HEK293 (cell line): Measurements from ENCODE around the gene VPREB1.

Source experiments
- CTCF ChIA-PET: fragments of 350-600 bp; formaldehyde crosslinking; extraction: SDS; loops from one replicate; lab custom pipeline; 2021; ENCODE audit warnings: antibody characterized with exemption; lab: Yijun Ruan, JAX
- POLR2A ChIA-PET: fragments of 300-600 bp; formaldehyde crosslinking; extraction: SDS; loops from one replicate; lab custom pipeline; 2020; ENCODE audit warnings: antibody characterized with exemption, inconsistent platforms; lab: Yijun Ruan, JAX
- H3K27ac ChIP-seq: fragments of 200-500 bp; sonication (Bioruptor generic); 2 replicates; pipeline ENCODE4 v1.5.1; 2014; ENCODE audit warnings: low read depth, low read length, control low read depth, inconsistent platforms; ENCODE audit errors: extremely low read depth
- H3K36me3 ChIP-seq, 2 experiments: fragments of 200-500 bp in 1 of 2; sonication (Bioruptor generic) in 1 of 2; 1 replicate in 1 of 2; 2 replicates in 1 of 2; pipeline ENCODE4 v1.5.1; 2014 to 2017; ENCODE audit warnings: inconsistent platforms in 2 of 2, low read length in 2 of 2; ENCODE audit not compliant: control insufficient read depth in 2 of 2, insufficient read depth in 1 of 2
- H3K4me1 ChIP-seq: fragments of 200-500 bp; sonication (Bioruptor generic); 2 replicates; pipeline ENCODE4 v1.5.1; 2014; ENCODE audit warnings: mild to moderate bottlenecking, low read length, inconsistent platforms; ENCODE audit not compliant: control insufficient read depth, insufficient read depth
- H3K4me3 ChIP-seq: 2 replicates; pipeline ENCODE4 v1.5.1; 2011; ENCODE audit warnings: low read depth, mild to moderate bottlenecking, control low read depth, low read length, moderate library complexity
- H3K9me3 ChIP-seq: fragments of 200-500 bp; sonication (Bioruptor generic); 2 replicates; pipeline ENCODE4 v1.5.1; 2014; ENCODE audit warnings: low read depth, low read length, inconsistent platforms; ENCODE audit not compliant: control insufficient read depth, insufficient read depth
- FEZF1 ChIP-seq: fragments of 450-650 bp; formaldehyde crosslinking; IDR thresholded peaks from 2 replicates; pipeline ENCODE4 v1.5.1; 2016; ENCODE audit warnings: missing biosample characterization, missing genetic modification characterization
- GLI2 ChIP-seq: fragments of 450-650 bp; formaldehyde crosslinking; IDR thresholded peaks from 2 replicates; pipeline ENCODE4; 2017; ENCODE audit warnings: missing biosample characterization, missing genetic modification characterization, low read depth, borderline replicate concordance
- HOXD13 ChIP-seq: sonication (generic); formaldehyde crosslinking; IDR thresholded peaks from 2 replicates; pipeline ENCODE4 v1.8.0; 2022; ENCODE audit warnings: missing genetic modification reagents, borderline replicate concordance
- KLF16 ChIP-seq: fragments of 450-650 bp; formaldehyde crosslinking; IDR thresholded peaks from 2 replicates; pipeline ENCODE4 v1.5.1; 2017; ENCODE audit warnings: missing biosample characterization, missing genetic modification characterization
- OVOL3 ChIP-seq: fragments of 450-650 bp; formaldehyde crosslinking; IDR thresholded peaks from 2 replicates; pipeline ENCODE4 v1.5.1; 2016; ENCODE audit warnings: missing biosample characterization, missing genetic modification characterization
- SCRT2 ChIP-seq: fragments of 450-650 bp; formaldehyde crosslinking; IDR thresholded peaks from 2 replicates; pipeline ENCODE4 v1.5.1; 2016; ENCODE audit warnings: missing biosample characterization, missing genetic modification characterization
- ZBTB17 ChIP-seq: fragments of 450-650 bp; formaldehyde crosslinking; IDR thresholded peaks from 2 replicates; pipeline ENCODE4 v1.5.1; 2016; ENCODE audit warnings: missing biosample characterization, missing genetic modification characterization
- ZEB2 ChIP-seq: fragments of 450-650 bp; formaldehyde crosslinking; IDR thresholded peaks from 2 replicates; pipeline ENCODE4 v1.5.1; 2016; ENCODE audit warnings: missing biosample characterization, missing genetic modification characterization
- ZNF10 ChIP-seq: fragments of 450-650 bp; formaldehyde crosslinking; IDR thresholded peaks from 2 replicates; pipeline ENCODE4 v1.5.1; 2017; ENCODE audit warnings: missing biosample characterization, missing genetic modification characterization
- ZNF2 ChIP-seq: fragments of 450-650 bp; formaldehyde crosslinking; IDR thresholded peaks from 2 replicates; pipeline ENCODE4 v1.5.1; 2016; ENCODE audit warnings: missing biosample characterization, missing genetic modification characterization
- ZNF341 ChIP-seq: fragments of 450-650 bp; formaldehyde crosslinking; IDR thresholded peaks from 2 replicates; pipeline ENCODE4; 2016; ENCODE audit warnings: low read depth, missing biosample characterization, missing genetic modification characterization
- ZNF354C ChIP-seq: fragments of 450-650 bp; formaldehyde crosslinking; IDR thresholded peaks from 2 replicates; pipeline ENCODE4 v1.5.1; 2016; ENCODE audit warnings: missing biosample characterization, missing genetic modification characterization, low read depth, borderline replicate concordance
- ZNF391 ChIP-seq: fragments of 450-650 bp; formaldehyde crosslinking; IDR thresholded peaks from 2 replicates; pipeline ENCODE4 v1.5.1; 2016; ENCODE audit warnings: low read depth, missing biosample characterization, missing genetic modification characterization, borderline replicate concordance
- ZNF548 ChIP-seq: fragments of 450-650 bp; formaldehyde crosslinking; IDR thresholded peaks from 2 replicates; pipeline ENCODE4 v1.5.1; 2016; ENCODE audit warnings: missing biosample characterization, missing genetic modification characterization
- ZNF654 ChIP-seq: fragments of 450-650 bp; formaldehyde crosslinking; IDR thresholded peaks from 2 replicates; pipeline ENCODE4 v1.5.1; 2016; ENCODE audit warnings: low read depth, missing biosample characterization, missing genetic modification characterization
- ZNF768 ChIP-seq: fragments of 450-650 bp; formaldehyde crosslinking; IDR thresholded peaks from 2 replicates; pipeline ENCODE4 v1.5.1; 2018; ENCODE audit warnings: missing biosample characterization, mild to moderate bottlenecking, missing genetic modification characterization
- TF ChIP-seq, protein P1 (sequence below): fragments of 450-650 bp; formaldehyde crosslinking; IDR thresholded peaks from 2 replicates; pipeline ENCODE4 v1.5.1; 2016; ENCODE audit warnings: missing biosample characterization, missing genetic modification characterization
- TF ChIP-seq, protein P2 (sequence below): fragments of 450-650 bp; formaldehyde crosslinking; IDR thresholded peaks from 2 replicates; pipeline ENCODE4 v1.5.1; 2016; ENCODE audit warnings: missing biosample characterization, missing genetic modification characterization, borderline replicate concordance
- TF ChIP-seq, protein P3 (sequence below): fragments of 450-650 bp; formaldehyde crosslinking; IDR thresholded peaks from 2 replicates; pipeline ENCODE4 v1.5.1; 2016; ENCODE audit warnings: missing biosample characterization, missing genetic modification characterization

Gene VPREB1

DNA sequence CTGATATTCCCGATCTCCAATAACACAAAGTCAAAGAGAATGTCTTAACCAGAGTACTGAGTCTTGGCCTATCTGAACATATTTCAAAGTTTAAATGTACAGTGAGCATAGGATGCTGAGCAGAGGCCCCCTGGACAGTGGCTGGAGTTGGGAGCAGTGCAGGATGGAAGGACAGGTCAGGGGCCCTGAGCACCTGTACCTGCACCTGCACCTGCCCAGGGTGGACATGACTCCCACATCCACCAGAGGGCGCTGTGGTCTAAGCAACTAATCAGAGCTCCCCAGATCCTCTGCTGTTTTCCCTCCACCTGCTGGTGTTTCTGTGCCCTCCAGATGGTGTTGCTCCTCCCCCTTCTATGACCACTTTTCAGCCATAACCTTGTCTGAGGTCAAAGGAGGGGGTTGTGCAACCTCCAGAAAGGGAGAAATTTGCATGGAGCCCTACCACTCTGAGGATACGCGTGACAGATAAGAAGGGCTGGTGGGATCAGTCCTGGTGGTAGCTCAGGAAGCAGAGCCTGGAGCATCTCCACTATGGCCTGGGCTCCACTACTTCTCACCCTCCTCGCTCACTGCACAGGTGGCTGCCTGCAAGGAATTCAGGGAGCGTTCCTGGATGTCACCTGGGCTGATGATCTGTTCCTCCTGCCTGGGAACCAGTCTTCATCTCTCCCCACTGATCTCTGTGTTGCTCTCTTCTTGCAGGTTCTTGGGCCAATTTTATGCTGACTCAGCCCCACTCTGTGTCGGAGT, 49.1 kb upstream of the VPREB1 start:
- H3K36me3 ChIP-seq = no peaks in the 10 kb centered on the region
- H3K4me3 ChIP-seq = no peak overlapping the region
- no peaks in the 10 kb centered on the region for H3K9me3 ChIP-seq
- H3K27ac ChIP-seq = no peak overlapping the region
- POLR2A ChIA-PET = interaction anchor here (1.0 kb wide), 1 partner anchor 103 kb away, joined by 3 read pairs; no protein-coding TSS in a partner anchor
- peak; percentile 86 for TF ChIP-seq ZNF2 (tag by site-specific recombination)
- TF ChIP-seq ZNF391 (tag by site-specific recombination) = no peak
- TF ChIP-seq ZNF654 (tag by site-specific recombination) = peak; percentile 81
- peak; percentile 34; the same call in 1 of the 2 replicates for TF ChIP-seq SCRT2 (tag by site-specific recombination)
- TF ChIP-seq, protein P1, sequence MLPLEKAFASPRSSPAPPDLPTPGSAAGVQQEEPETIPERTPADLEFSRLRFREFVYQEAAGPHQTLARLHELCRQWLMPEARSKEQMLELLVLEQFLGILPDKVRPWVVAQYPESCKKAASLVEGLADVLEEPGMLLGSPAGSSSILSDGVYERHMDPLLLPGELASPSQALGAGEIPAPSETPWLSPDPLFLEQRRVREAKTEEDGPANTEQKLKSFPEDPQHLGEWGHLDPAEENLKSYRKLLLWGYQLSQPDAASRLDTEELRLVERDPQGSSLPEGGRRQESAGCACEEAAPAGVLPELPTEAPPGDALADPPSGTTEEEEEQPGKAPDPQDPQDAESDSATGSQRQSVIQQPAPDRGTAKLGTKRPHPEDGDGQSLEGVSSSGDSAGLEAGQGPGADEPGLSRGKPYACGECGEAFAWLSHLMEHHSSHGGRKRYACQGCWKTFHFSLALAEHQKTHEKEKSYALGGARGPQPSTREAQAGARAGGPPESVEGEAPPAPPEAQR (tag by site-specific recombination) = no peak
- TF ChIP-seq ZNF10 (tag by site-specific recombination) = peak; percentile 87
- TF ChIP-seq, protein P2, sequence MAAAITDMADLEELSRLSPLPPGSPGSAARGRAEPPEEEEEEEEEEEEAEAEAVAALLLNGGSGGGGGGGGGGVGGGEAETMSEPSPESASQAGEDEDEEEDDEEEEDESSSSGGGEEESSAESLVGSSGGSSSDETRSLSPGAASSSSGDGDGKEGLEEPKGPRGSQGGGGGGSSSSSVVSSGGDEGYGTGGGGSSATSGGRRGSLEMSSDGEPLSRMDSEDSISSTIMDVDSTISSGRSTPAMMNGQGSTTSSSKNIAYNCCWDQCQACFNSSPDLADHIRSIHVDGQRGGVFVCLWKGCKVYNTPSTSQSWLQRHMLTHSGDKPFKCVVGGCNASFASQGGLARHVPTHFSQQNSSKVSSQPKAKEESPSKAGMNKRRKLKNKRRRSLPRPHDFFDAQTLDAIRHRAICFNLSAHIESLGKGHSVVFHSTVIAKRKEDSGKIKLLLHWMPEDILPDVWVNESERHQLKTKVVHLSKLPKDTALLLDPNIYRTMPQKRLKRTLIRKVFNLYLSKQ (tag by site-specific recombination) = no peak
- TF ChIP-seq ZBTB17 (tag by site-specific recombination) = peak; percentile 27; the same call in 1 of the 2 replicates
- TF ChIP-seq, protein P3, sequence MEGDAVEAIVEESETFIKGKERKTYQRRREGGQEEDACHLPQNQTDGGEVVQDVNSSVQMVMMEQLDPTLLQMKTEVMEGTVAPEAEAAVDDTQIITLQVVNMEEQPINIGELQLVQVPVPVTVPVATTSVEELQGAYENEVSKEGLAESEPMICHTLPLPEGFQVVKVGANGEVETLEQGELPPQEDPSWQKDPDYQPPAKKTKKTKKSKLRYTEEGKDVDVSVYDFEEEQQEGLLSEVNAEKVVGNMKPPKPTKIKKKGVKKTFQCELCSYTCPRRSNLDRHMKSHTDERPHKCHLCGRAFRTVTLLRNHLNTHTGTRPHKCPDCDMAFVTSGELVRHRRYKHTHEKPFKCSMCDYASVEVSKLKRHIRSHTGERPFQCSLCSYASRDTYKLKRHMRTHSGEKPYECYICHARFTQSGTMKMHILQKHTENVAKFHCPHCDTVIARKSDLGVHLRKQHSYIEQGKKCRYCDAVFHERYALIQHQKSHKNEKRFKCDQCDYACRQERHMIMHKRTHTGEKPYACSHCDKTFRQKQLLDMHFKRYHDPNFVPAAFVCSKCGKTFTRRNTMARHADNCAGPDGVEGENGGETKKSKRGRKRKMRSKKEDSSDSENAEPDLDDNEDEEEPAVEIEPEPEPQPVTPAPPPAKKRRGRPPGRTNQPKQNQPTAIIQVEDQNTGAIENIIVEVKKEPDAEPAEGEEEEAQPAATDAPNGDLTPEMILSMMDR (tag by site-specific recombination) = peak; percentile 84
- TF ChIP-seq FEZF1 (tag by site-specific recombination) = 0 out of 2 replicates have a peak, but pooled peaks have one; percentile 48
- TF ChIP-seq ZEB2 (tag by site-specific recombination) = peak; percentile 91
- no peak for TF ChIP-seq HOXD13 (CRISPR knock-in tag)
- TF ChIP-seq ZNF768 (tag by site-specific recombination) = peak; percentile 84
- TF ChIP-seq ZNF341 (tag by site-specific recombination) = peak; percentile 48; the same call in 1 of the 2 replicates
- no peak for TF ChIP-seq ZNF548 (tag by site-specific recombination)
- H3K4me1 ChIP-seq = no peaks in the 10 kb centered on the region
- CTCF ChIA-PET = interaction anchor here (0.6 to 3.6 kb wide), 39 partner anchors 10 to 737 kb away, joined by 3 to 76 read pairs (median 4); no protein-coding TSS in a partner anchor

DNA sequence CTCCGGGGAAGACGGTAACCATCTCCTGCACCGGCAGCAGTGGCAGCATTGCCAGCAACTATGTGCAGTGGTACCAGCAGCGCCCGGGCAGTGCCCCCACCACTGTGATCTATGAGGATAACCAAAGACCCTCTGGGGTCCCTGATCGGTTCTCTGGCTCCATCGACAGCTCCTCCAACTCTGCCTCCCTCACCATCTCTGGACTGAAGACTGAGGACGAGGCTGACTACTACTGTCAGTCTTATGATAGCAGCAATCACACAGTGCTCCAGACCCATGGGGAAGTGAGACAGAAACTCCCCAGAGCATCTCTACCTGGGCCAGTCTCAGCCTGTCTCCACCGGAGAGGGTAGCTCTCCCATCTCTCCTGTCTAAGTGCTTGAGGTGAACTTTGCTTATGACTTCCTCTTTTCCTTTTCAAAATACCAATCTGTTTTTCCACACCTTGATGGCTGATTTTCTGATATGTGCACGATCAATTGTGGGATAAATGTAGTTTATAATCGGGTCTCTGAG, 48.5 kb upstream of the VPREB1 start:
- CTCF ChIA-PET = interaction anchor here (0.6 to 3.6 kb wide), 42 partner anchors 10 to 736 kb away, joined by 3 to 76 read pairs (median 4); no protein-coding TSS in a partner anchor
- Histone ChIP-seq H3K36me3 (no peaks in the 10 kb centered on the region), H3K4me1 (no peaks in the 10 kb centered on the region), H3K4me3 (no peak overlapping the region), H3K9me3 (no peaks in the 10 kb centered on the region), H3K27ac (no peak overlapping the region)
- TF ChIP-seq ZNF354C (tag by site-specific recombination) = no peak
- no peak for TF ChIP-seq GLI2 (tag by site-specific recombination)
- TF ChIP-seq KLF16 (tag by site-specific recombination) = no peak
- no peak for TF ChIP-seq OVOL3 (tag by site-specific recombination)
- POLR2A ChIA-PET = interaction anchor here (1.0 kb wide), 1 partner anchor 102 kb away, joined by 3 read pairs; no protein-coding TSS in a partner anchor
